IPS DF 4.7 (cell line): ENCODE results near the gene RGL1.

Experiments
- DNase-seq: peaks from one replicate; pipeline ENCODE4 v3.0.0-alpha.2; 2013; ENCODE audit warnings: low spot score; ENCODE audit errors: extremely low read depth

The RGL1 gene

GRCh38 chr1:183887826-183888819 lies 83.2 kb downstream of the RGL1 start:
- no peak for DNase-seq

GRCh38 chr1:183889095-183889494 lies 84.2 kb downstream of the RGL1 start:
- DNase-seq = no peak

GRCh38 chr1:183891158-183891856 lies 86.4 kb downstream of the RGL1 start:
- no peak for DNase-seq

GRCh38 chr1:183892351-183892793 lies 87.5 kb downstream of the RGL1 start:
- DNase-seq = no peak

GRCh38 chr1:183893561-183894289 lies 88.8 kb downstream of the RGL1 start:
- no peak for DNase-seq

- DNase-seq = no peak
Observed at GRCh38 chr1:183894290-183894565, 89.3 kb downstream of the RGL1 start.

GRCh38 chr1:183896466-183897048 lies 91.6 kb downstream of the RGL1 start:
- no peak for DNase-seq

- DNase-seq = no peak
Observed at GRCh38 chr1:183898001-183898396, 93.1 kb downstream of the RGL1 start.

- no peak for DNase-seq
Observed at GRCh38 chr1:183898610-183899009, 93.7 kb downstream of the RGL1 start.

- DNase-seq = no peak
Observed at GRCh38 chr1:183901748-183902330, 96.9 kb downstream of the RGL1 start.

GRCh38 chr1:183903101-183903500 lies 98.2 kb downstream of the RGL1 start:
- no peak for DNase-seq

- DNase-seq = no peak
Observed at GRCh38 chr1:183905508-183906113, 100.7 kb downstream of the RGL1 start.

- no peak for DNase-seq
Observed at GRCh38 chr1:183907070-183907469, 102.2 kb downstream of the RGL1 start.

GRCh38 chr1:183908079-183908478 lies 103.2 kb downstream of the RGL1 start:
- DNase-seq = no peak

- no peak for DNase-seq
Observed at GRCh38 chr1:183909672-183910071, 104.8 kb downstream of the RGL1 start.

- no peak for DNase-seq
Observed at GRCh38 chr1:183910845-183911244, 105.9 kb downstream of the RGL1 start.

GRCh38 chr1:183911285-183911684 lies 106.4 kb downstream of the RGL1 start:
- no peak for DNase-seq

GRCh38 chr1:183912265-183912886 lies 107.5 kb downstream of the RGL1 start:
- DNase-seq = no peak

- DNase-seq = no peak
Observed at GRCh38 chr1:183913567-183913993, 108.7 kb downstream of the RGL1 start.

- DNase-seq = no peak
Observed at GRCh38 chr1:183914276-183914675, 109.4 kb downstream of the RGL1 start.
